Activated T-cell treated with anti-CD3 and anti-CD28 coated beads for 48 hours (primary cell): ENCODE results near the gene FGFR4.
A peak's percentile ranks its signal among the peaks of the same experiment; 100 is the strongest.

Experiments used
- DNase-seq: peaks from one replicate; pipeline ENCODE4 v3.0.0-alpha.2; 2020; ENCODE audit warnings: low read depth

The FGFR4 gene

DNA sequence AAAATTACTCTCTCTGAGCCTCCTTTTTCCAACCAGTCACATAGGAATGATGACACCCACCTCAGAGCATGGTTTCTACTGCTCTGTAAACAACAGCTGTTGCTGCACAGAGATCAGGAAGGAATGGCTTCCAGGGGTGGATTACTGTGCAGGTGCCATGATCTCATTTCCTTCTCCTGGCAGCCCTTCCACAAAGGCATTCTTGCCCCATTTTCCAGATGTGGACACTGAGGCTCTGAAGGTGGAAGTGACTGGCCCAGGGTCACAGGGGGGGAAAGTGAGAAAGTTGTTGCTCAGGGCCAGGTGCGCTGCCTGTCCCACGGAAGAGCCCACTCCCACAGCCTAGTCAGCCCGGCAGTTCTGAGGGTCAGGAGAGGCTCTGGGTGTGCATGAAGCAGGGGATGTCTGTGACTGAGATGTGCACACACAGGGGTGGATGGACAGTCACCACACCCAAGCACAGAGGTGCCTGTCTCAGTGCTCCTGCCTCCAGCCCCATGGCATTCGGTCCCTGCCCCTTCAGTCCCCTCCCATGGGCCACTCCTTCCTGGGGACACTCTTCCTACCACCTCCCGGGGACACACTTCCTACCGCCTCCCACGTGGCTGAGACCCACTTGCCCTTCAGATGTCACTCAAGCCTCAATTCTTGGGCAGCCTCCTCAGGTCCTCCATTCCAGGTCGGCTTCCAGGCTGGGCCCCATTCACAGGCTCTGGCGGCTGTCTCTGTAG lies 17.0 kb downstream of the FGFR4 start:
- DNase-seq: no peak

DNA sequence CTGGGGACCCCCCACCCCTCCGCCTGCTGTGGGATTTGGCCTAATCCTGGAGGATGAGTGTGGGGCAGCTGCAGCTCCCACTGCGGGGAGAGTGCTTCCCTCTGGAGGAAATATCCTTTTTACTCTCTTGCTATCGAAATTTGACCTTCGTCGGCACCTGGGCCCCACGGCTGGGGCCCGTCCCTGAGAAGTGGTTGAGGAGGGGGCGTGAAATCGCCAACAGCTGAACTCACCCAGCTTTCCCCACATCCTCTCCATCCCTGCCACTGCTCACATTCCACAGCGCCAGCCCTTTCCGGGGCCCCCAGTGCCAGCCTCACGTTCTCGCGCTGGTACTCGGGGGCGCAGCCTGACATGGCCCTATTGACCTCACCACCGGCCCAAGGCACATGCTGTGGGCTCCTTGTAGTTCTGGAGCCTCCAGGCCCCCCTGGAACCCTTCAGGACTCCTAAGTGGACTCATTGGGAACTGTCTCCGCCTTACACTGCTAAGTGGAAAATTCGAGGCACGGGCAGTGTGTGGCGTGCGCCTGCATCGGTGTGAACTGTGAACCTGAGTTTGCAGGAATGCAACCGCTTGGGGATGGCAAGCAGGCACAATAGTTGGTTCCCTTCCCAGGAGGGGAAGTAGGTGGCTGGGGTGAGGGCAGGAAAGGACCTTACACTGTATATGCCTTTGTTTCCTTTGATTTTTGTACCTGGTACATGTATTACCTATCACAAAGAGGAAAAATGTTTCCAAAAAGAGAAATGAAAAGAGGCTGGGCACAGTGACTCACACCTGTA lies 19.2 kb downstream of the FGFR4 start:
- no peak for DNase-seq

DNA sequence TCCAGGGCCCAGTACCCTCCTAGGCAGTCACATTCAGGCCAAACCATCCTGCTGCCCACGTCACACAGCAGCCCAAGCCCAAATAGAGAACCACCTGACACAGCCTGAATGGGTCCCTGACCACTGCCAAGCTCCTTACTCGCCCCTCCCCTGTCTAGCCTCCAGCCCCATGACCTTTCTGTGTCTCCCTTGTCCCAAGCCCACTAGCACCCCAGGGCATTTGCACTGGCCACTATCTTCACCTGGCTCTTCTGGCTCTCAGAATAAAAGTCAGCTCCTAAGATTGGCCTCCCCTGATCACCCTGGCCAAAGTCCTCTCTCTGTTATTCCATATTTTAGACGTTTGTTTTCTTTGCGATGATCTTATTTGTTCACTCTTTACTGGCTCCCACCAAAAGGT lies 20.4 kb downstream of the FGFR4 start:
- no peak for DNase-seq

DNA sequence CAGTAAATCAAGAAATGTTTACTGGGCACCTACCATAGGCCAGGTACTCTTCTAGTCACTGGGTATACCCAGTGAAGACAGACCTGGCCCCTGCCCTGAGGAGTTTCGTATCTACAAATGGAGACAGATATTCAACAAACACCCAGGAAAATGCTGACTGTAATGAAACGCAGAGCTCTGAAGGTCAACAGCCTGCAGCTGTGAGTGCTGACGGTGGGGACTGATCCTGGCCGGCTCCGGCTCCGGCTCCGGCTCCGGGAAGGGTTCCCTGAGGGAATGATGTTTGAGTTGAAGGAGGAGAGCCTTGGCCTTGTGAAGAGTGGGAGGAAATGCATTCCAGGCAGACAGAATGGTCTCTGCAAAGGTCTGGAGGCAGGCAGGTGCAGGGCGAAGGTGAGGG lies 23.1 kb downstream of the FGFR4 start:
- no peak for DNase-seq

DNA sequence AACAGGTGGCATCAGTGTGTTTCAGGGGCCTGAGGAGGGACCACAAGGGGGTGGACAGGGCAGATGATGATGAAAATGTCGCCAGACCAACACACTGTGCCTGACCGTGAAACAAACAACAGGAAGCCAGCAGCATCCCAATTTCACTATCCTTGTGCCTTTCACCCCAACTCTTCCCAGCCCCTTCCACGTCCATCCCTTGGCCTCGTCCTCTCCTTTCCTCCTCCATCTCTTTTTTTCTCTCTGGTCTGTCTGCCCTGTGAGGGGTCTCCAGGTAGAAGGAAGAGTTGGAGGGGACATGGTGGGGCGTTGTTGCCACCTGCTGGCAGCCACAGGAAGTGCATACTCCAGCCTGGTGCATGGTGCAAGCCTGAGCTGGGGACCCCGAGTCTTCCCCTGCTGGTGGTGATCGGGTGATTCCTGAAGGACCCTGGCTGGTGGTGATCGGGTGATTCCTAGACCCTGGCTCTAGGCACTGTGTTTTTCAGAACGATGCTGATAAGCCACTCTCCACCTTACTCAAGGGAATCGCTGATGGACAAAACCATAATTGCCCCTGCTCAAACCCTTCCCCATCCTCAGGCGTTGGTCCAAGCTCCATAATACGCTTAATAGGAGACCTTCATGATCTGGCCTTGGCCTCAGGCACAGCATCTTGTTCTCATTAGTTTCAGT lies 25.1 kb downstream of the FGFR4 start:
- peak; percentile 59 for DNase-seq

DNA sequence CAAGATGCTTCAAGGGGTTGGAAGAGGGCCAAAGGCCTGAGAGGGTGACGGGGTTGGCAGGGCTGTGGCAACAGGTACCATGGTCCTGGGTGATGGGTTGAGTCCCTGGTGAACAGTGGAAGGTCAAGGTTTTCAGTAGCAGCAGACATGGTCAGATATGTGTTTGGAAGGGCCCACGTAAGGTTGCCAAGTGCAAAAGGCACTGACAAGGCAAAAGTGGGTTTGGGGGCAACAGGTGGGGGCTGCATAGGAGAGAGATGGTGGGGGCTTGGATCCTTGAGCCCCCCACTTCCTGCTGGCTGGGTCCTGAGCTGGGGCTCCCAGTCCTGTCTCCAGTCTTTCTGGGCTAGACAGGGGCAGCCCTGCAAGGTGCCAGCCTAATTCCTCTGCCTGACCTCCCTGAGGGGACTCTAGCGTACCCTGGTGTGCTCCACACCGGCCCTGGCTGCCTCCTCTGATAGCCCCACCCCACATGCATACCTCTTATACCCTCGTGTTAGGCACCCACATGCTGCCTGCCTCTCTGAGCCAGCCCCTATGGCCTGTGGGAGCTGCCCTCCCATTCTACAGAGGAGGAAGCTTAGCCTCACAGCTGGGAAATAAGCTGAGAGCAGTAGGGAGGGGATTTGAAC lies 26.0 kb downstream of the FGFR4 start:
- no peak for DNase-seq

DNA sequence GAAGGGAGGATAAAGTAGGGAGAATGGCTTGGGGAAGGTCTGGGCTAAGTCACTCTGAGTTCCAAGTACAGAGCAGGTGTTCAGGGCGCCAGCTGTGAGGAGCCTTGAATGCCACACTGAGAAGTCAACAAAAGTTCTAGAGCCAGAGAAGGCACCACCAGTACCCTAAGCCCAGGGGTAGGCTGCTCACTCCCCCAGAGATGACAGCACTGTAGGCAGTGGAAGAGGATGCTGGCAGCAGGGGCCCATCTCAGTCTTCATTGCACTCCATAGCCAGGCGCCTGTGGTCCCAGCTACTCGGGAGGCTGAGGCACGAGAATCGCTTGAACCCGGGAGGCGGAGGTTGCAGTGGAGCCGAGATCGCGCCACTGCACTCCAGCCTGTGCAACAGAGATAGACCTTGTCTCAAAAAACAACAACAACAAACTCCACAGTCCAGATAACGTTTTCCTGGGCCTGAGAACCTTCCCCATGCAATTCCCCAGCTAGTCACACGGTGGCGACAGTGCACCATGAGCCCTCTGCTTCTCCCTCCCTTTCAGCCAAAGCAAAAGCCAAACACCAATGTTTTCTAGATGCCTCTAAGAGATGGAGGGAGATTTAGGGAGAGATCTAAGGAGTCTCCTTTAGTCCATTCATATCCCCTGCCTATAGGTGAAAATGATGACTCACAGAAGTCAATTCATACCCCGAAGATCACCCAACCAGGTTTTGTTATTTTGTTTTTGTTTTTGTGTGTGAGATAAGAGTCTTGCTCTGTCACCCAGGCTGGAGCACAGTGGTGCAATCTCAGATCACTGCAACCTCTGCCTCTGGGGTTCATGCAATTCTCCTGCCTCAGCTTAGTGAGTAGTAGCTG lies 27.1 kb downstream of the FGFR4 start:
- DNase-seq: peak; percentile 67

DNA sequence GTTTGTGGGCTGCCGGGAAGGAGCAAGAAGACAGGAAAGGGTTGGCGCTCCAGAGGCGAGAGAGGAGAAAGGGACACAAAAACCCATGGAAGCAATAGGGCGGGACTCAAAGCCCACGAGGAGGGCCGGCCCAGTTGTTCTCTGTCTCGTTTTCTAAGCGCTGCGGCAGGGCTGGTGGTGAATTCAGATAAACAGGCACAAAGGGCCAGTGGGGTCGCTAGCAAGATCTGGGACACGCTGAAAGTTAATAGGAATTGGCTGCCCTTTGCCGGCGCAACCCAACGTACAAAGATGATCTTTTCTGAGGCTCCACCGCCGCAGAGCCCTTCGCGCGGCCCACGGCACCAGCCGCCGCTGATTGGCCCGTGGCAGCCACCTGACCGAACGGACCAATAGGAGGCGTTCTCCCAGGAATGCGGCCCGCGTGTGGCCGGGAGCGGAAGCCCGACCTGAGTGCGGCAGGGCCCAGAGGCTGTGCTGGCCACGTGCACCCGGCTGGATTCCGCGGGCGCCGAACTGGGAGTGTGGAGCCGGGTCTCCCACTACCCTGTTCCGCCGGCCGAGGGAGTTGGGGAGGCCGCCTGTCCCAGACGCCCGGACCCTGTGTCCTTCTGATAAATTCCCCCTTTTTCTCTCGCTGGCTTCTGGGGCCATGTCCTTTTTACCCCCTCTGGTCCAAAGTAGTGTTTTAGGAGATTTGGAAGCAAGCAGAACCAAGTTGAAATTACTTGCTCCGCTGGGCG lies 30.1 kb downstream of the FGFR4 start:
- DNase-seq: peak; percentile 84

DNA sequence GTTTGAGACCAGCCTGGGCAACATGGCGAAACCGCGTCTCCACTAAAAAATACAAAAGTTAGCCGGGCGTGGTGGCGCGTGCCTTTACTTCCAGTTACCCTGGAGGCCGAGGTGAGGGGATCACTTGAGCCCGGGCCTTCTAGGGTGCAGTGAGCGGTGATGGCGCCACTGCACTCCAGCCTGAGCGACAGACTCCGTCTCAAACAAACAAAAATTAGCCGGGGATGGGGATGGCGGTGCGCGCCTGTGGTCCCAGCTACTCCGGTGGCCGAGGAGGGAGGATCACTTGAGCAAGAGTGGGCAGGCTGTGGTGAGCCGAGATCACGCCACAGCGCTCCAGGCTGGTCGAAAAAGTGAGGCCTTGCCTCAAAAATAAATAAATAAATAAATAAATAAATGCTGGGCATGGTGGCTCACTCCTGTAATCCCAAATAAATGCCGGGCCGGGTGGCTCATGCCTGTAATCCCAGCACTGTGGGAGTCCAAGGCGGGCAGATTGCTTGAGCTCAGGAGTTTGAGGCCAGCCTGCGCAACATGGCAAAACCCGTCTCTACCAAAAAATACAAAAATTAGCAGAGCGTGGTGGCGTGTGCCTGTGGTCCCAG lies 30.8 kb downstream of the FGFR4 start:
- no peak for DNase-seq

DNA sequence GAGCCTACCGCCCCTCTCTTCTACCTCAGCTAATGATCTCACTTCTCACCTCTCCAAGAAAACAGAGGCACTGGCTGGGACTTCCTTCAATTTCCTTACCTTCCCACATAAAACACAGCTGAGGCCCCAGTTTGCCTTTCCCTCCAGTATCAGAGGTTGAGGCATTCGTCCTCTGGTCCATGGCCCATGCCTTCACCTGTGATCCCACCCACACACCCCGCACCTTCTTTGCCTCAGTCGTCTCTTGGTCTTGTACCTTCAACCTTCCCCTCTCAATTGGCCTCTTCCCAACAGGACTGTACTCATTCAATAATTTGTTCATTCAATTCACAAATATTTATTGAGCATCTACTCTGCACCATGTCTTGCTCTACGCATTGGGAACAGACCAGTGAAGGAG lies 35.9 kb downstream of the FGFR4 start:
- DNase-seq: no peak

DNA sequence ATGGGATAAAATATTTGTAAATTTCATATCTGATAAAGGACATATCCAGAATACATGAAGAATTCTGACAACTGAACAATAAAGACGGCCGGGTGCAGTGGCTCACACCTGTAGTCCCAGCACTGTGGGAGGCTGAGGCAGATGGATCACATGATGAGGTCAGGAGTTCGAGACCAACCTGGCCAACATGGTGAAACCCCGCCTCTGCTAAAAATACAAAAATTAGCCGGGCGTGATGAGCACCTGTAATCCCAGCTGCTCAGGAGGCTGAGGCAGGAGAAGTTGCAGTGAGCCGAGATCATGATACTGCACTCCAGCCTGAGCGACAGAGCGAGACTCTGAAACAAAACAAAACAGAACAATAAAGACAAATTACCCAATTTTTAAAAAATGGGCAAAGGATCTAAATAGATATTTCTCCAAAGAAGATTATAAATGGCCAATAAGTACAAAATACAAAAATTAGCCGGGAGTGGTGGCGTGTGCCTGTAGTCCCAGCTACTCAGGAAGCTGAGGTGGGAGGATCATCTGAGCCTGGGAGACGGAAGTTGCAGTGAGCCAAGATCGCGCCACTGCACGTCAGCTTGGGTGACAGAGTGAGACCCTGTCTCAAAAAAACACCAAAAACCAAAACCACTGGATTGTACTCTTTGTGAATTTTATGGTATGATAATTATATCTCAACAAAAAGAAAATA lies 37.2 kb downstream of the FGFR4 start:
- DNase-seq: no peak

DNA sequence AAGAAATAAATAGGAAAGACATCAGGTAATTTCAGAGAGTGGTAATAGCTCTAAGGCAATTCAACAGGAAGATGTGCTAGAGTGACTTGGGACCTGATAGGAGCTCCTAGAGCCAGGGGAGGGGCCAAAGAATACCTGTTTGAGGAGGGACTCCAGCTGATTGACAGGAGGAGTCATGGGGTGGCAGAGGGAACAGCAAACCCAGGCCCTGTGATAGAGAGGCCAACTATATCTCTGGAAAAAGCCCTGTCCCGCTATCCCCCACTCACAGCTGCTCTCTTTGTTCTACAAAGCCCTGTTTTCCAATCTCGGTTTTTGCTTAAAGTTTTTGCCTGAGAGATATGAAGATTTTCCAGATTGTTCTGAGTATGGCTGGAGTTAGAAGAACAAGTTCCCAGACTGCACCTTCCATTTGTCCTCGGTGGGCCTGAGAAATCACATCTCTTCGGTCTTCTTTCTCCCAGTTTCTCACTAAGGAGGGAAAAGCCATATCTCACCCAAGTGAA lies 37.8 kb downstream of the FGFR4 start:
- DNase-seq: no peak

DNA sequence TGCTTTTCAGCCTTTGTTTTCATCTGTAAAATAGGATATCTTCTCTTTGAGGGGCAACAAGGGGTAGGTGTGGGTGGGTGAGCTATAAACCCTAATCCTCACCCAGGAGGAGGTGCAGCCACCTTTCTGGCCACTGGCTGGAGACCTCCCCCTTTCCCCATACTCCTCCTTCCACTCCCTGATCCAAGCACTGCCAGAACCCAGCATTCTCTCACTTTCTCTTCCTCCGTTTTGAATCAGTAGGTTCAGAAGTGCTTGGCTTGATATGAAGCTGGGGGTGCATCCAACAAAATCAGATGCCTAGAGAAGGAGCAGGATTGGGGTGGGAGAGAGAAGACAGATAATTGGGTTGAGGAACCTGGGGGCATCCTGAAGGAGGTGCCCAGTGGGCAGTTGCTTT lies 40.1 kb downstream of the FGFR4 start:
- DNase-seq: no peak

DNA sequence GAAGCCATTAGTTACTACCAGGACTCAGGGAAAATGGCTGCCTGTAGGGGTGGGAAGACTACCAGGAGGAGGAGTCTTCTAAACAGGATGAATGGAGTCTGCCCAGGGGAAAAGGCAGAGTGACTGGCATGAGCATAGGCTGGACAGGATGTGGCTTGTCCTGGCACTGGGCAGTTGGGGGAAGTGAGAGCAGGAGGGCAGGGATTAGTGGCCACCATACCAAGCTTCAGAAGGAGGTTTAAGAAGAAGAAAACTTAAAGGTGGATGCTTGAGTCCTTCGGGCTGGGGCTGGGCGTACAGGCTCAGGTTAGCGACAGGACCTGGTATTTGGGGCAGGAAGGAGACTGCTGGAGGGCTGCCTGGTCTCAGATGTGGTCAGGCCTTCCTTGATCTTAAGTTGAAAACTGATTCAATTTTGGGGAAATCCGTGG lies 41.9 kb downstream of the FGFR4 start:
- no peak for DNase-seq

DNA sequence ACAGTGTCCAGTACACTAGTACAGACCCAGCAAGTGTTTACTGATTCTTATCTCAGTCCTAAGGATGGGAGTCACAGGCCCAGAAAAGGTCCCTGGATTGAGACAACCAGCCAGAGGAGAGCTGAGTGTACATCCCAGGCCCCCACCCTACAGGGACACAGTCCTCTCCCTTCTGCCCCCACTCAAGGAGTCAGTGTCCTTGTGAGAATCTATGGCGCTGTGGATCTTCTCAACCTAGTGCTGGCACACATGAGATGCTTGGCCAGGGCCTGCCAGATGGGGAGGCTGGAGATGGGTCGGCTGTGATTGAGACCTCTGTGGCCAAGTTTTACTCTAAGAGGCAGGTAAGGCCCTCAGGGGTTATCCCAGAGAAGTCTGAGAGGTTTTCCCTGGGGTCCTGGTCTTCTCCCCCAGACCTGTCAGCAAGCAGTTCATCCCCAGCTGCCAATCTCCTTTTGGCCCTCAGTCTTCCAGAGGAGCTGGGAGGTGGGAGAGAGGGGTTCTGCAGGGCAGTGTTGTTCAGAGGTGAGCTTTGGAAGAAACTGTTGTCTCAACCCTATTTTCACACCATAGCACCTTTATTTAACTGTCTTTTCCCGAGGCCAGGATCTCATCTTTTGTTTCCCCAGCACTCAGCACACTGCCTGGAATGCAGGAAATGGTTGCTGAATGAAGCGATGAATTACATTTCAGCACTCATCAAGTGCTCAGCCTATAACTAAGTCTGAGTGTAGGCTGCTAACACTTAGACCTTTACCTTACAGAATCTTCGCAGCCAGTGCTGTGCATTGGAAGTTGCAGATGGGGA lies 43.7 kb downstream of the FGFR4 start:
- no peak for DNase-seq

DNA sequence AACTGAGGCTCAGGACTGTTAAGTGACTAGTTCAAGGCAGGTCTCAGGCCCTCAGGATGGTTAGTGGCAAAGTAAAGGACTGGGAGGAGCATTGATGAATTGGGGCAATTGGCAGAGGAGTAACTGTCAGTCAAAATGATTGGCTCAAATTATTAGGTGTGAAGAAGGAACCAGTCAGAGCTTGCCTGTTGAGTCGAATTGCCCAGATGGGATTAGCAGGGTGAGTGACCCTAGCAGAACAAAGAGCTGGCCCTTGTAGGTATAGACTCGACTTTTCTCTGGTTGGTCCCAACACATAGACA lies 44.3 kb downstream of the FGFR4 start:
- no peak for DNase-seq

DNA sequence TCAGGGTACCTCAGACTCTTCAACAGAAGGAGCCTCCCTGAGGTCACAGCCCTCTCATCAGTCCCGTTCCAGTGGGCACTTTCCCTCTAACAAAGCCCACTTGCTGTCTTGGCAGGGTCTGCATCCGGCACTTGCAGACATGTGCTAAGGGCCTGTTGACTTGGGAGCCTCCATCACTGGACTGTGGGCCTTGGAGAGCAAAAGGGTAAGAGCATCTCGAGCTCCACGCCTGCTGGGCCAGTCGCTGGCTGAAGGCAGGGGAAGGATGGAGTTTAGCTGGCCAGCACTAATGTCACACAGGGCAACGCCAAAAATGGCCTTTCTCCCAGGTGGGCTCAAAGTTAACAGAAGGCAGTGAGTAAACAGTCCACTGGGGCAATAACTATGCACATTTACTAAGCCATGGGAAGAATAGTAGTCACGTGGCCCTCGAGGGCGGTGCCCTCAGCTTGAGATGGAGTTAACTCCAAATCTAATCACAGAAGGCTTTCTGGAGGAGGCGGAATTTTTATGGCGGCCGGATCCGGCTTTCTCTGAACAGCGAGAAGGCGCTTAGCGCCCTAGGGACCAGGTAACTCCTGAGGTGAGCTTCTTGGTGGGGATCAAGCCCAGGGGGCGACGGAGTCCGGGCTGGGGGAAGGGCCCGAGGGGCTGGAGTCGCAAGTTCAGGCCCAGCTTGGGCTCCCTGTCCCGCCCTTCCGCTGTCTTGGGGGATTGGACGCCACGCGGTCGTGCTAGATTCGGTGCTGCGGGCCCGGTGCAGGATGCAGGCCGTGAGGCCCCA lies 44.8 kb downstream of the FGFR4 start:
- no peak for DNase-seq
